Uterus (tissue), 4 donors: ENCODE data around the gene GDF7. TPM values are rescaled to one million over a fixed set of nuclear protein-coding genes. Genes with fewer than 3 reads are reported as not detected.

ENCODE experiments used
- DNase-seq, 2 donors: peaks; one replicate each; pipeline ENCODE4 v3.0.0-alpha.2; 2019 to 2020
- H3K27ac ChIP-seq, 2 donors: fragments of 200-600 bp; sonication (generic); 1 replicate in 1 of 2; 2 replicates in 1 of 2; pipeline ENCODE4 v1.5.1; 2016 to 2018
- H3K27me3 ChIP-seq, 2 donors: fragments of 200-600 bp; sonication (generic); one replicate each; pipeline ENCODE4 v1.5.1; 2018 to 2019; ENCODE audit warnings: control low read depth in 1 of 2
- H3K36me3 ChIP-seq, 2 donors: fragments of 200-600 bp; sonication (generic); one replicate each; pipeline ENCODE4 v1.5.1; 2019; ENCODE audit warnings: control low read depth in 1 of 2
- H3K4me1 ChIP-seq, 2 donors: fragments of 200-600 bp; sonication (generic); one replicate each; pipeline ENCODE4 v1.5.1; 2018 to 2019; ENCODE audit warnings: control low read depth in 1 of 2
- H3K4me3 ChIP-seq, 2 donors: fragments of 200-600 bp; sonication (generic); 1 replicate in 1 of 2; 2 replicates in 1 of 2; pipeline ENCODE4 v1.5.1; 2018 to 2019; ENCODE audit warnings: mild to moderate bottlenecking in 1 of 2
- H3K9me3 ChIP-seq, 2 donors: fragments of 200-600 bp; sonication (generic); one replicate each; pipeline ENCODE4 v1.5.1; 2019; ENCODE audit warnings: control low read depth in 1 of 2
- POLR2A ChIP-seq, 2 donors: fragments of 450-650 bp; IDR thresholded peaks; one replicate each; pipeline ENCODE4 v1.6.1; 2016; ENCODE audit warnings: antibody characterized with exemption in 2 of 2, mild to moderate bottlenecking in 1 of 2, moderate library complexity in 1 of 2
- intact Hi-C: fragments of 100-400 bp; cut with DNase I; formaldehyde crosslinking; loops from one replicate; pipeline ENCODE4 v1.15.1; 2023; ENCODE audit warnings: low total_unique reads
- total RNA-seq, 4 donors: library from RNA; depleted of rRNA in 3 of 4; stranded (reverse); fragments of >200 nt in 3 of 4; gene quantifications; one replicate each; pipeline versions ENCODE4 v1.1.0 to v1.2.4, GENCODE V29; 2014 to 2023
- TF ChIP-seq, protein P1 (sequence below), 4 experiments: fragments of 200-600 bp in 2 of 4; fragments of 450-650 bp in 2 of 4; sonication (generic) in 2 of 4; IDR thresholded peaks; one replicate each; pipeline ENCODE4 v1.5.1; 2016 to 2019; ENCODE audit warnings: antibody characterized with exemption in 4 of 4, mild to moderate bottlenecking in 2 of 4, moderate library complexity in 1 of 4
- donor health status: DM: yes; HTN: yes; CAD: no.

Gene GDF7
- total RNA-seq, 4 donors from 2014 or later: 1.5 to 45.6 (median 5.4) TPM

DNA sequence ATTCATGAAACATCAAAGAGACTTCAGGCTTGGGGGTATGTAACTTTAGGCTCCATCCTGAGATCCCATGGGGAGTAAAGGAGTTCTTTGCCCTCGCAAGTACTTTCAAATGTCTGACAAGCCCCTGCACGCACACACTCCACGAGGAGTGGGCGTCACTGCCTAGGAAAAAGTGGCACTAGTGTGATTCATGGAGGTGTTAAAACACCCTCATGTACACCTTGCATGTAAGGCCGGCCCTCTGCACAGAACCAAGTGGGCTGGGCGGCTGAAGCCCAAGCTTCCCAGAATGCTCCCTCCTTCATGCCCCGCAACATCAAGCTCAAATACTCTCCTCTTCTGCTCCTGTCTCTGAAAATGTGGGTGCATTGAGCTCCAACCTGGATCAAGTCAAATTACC is 23.9 kb upstream of the GDF7 start:
- H3K4me1 ChIP-seq: peaks cover 0 to 12% of the 10 kb centered on the region in 2 donors
- H3K36me3 ChIP-seq: no peaks in the 10 kb centered on the region
- TF ChIP-seq, protein P1, sequence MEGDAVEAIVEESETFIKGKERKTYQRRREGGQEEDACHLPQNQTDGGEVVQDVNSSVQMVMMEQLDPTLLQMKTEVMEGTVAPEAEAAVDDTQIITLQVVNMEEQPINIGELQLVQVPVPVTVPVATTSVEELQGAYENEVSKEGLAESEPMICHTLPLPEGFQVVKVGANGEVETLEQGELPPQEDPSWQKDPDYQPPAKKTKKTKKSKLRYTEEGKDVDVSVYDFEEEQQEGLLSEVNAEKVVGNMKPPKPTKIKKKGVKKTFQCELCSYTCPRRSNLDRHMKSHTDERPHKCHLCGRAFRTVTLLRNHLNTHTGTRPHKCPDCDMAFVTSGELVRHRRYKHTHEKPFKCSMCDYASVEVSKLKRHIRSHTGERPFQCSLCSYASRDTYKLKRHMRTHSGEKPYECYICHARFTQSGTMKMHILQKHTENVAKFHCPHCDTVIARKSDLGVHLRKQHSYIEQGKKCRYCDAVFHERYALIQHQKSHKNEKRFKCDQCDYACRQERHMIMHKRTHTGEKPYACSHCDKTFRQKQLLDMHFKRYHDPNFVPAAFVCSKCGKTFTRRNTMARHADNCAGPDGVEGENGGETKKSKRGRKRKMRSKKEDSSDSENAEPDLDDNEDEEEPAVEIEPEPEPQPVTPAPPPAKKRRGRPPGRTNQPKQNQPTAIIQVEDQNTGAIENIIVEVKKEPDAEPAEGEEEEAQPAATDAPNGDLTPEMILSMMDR (IDR thresholded peaks at IDR 0.05): no peak
- no peak for TF ChIP-seq POLR2A (IDR thresholded peaks at IDR 0.05)
- no peaks in the 10 kb centered on the region for H3K27me3 ChIP-seq
- H3K4me3 ChIP-seq: no peak overlapping the region
- DNase-seq: no peak
- no peak overlapping the region for H3K27ac ChIP-seq
- H3K9me3 ChIP-seq: no peaks in the 10 kb centered on the region
- intact Hi-C loops: loop anchor here (5.0 kb wide), 1 partner anchor 201 kb away; no protein-coding TSS in a partner anchor

DNA sequence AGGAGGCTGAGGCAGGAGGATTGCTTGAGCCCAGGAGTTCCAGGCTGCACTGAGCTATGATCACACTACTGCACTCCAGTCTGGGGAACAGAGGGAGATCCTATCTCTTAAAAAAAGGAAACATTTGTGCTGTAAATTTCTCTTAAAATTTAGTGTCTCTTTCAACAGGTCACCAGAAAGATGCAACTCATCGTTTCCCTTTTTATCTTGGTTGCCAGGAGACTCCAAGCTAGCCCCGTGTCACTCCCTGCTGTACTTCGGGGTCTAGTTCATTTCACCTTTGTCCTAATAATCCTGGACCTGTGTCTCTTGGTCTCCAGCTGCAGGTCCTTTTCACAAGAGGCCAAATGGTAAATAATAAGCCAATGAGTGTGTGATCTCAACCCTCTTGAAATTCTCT is 23.1 kb upstream of the GDF7 start:
- intact Hi-C loops: loop anchor here (5.0 kb wide), 1 partner anchor 202 kb away; no protein-coding TSS in a partner anchor
- H3K4me1 ChIP-seq: peaks cover 0 to 19% of the 10 kb centered on the region in 2 donors
- no peaks in the 10 kb centered on the region for H3K36me3 ChIP-seq
- no peaks in the 10 kb centered on the region for H3K9me3 ChIP-seq
- no peak for DNase-seq
- no peak for TF ChIP-seq POLR2A (IDR thresholded peaks at IDR 0.05)
- TF ChIP-seq, protein P1 (IDR thresholded peaks at IDR 0.05): no peak
- H3K27ac ChIP-seq: no peak overlapping the region
- H3K27me3 ChIP-seq: no peaks in the 10 kb centered on the region
- H3K4me3 ChIP-seq: no peak overlapping the region

DNA sequence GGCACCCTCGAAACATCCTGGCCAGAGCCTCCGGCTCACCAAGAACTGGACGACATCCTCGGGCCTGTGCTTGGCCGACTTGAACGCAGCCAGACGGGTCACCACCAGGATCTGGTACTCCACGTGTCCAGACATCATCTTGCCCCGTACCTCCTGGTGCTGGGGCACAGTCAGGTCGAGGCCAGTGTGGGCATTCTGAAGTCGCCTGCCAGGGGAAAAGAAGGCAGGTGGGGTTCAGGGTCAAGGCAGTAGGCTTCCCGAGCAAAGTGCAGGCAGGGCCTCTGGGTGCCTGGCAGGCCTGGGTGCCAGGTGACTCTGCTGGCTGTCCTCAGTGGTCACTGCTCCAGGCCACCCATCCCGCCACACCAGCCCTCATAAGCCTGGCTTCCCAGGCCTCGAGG is 21.6 kb upstream of the GDF7 start:
- Histone ChIP-seq H3K27me3 (no peaks in the 10 kb centered on the region), H3K4me1 (peaks cover 0 to 29% of the 10 kb centered on the region in 2 donors), H3K4me3 (no peak overlapping the region), H3K36me3 (no peaks in the 10 kb centered on the region), H3K27ac (no peak overlapping the region), H3K9me3 (no peaks in the 10 kb centered on the region)
- TF ChIP-seq, protein P1 (IDR thresholded peaks at IDR 0.05): no peak
- no peak for TF ChIP-seq POLR2A (IDR thresholded peaks at IDR 0.05)
- no peak for DNase-seq
- intact Hi-C loops: no loop called here

DNA sequence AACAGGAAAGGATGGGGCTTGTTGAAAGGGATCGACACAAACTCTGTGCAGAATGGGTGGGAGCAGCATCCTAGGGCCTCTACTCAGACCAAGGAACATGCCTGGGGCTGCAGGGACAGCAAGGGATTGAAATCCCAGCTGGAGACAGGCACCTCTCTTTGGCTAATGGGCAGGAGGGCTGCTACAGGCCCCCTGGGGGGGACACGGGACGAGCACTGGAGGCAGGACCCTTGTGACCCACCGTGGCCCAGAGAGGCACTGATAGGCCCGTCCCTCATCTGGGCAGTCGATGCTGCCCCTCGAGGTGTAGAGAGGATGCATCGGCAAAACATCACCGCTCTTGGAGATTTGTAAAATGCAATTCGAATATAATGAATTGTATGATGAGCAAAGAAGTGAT is 21.2 kb upstream of the GDF7 start:
- DNase-seq: no peak
- H3K4me1 ChIP-seq: peaks cover 0 to 29% of the 10 kb centered on the region in 2 donors
- intact Hi-C loops: no loop called here

DNA sequence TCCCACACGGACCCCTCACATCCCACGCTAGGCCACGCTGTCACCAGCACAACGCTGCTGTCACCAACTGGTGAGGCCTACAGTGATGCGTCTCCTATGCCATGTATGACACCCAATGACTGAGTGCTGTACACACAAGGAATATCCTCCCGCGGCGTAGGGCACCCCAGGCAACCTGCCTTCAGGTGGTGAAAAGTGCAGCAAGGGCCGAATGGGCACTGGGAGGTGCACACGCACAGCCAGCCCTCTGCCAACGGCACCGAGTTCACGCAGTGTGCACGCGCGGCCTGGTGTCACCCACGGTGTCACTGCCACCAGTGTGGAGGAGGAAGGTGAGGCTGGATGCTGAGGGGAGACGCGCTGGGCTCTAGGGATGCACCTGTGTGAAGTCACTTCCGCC is 20.5 kb upstream of the GDF7 start:
- intact Hi-C loops: no loop called here
- no peak overlapping the region for H3K4me3 ChIP-seq
- TF ChIP-seq, protein P1 (IDR thresholded peaks at IDR 0.05): no peak
- no peak for TF ChIP-seq POLR2A (IDR thresholded peaks at IDR 0.05)
- H3K27ac ChIP-seq: no peak overlapping the region
- H3K4me1 ChIP-seq: peaks cover 0 to 29% of the 10 kb centered on the region in 2 donors
- H3K27me3 ChIP-seq: no peaks in the 10 kb centered on the region
- no peaks in the 10 kb centered on the region for H3K9me3 ChIP-seq
- H3K36me3 ChIP-seq: no peaks in the 10 kb centered on the region
- no peak for DNase-seq

More for the DNA sequence above, 21.2 kb upstream of the GDF7 start:
- Histone ChIP-seq H3K4me3 (no peak overlapping the region), H3K27me3 (no peaks in the 10 kb centered on the region), H3K36me3 (no peaks in the 10 kb centered on the region), H3K27ac (no peak overlapping the region), H3K9me3 (no peaks in the 10 kb centered on the region)
- TF ChIP-seq, protein P1 (IDR thresholded peaks at IDR 0.05): no peak
